Thoracic aorta (tissue), 2 donors: Measurements from ENCODE around the gene ROBO1. TPM values are rescaled to one million over a fixed set of nuclear protein-coding genes. Genes with fewer than 3 reads are reported as not detected.
"Not testable (repeated sequence)": the region's sequence is repeated elsewhere in the genome, so short reads cannot be mapped to it uniquely, and the experiment has no call there.

Experiments used
- ATAC-seq: fragments of 150-250 bp; one replicate; pipeline ENCODE4 v1.8.0; 2017; ENCODE audit warnings: low read depth; ENCODE audit not compliant: insufficient number of reproducible peaks, low FRiP score
- DNase-seq: peaks from one replicate; pipeline ENCODE4 v3.0.0-alpha.2; 2020; ENCODE audit warnings: low spot score
- H3K27ac ChIP-seq, 2 donors: fragments of 200-600 bp; sonication (generic); 1 replicate in 1 of 2; 2 replicates in 1 of 2; pipeline ENCODE4 v1.5.1; 2016; ENCODE audit warnings: mild to moderate bottlenecking in 2 of 2, moderate library complexity in 2 of 2
- H3K27me3 ChIP-seq: fragments of 200-600 bp; sonication (generic); replicated peaks from 2 replicates; pipeline ENCODE4 v1.6.0; 2016; ENCODE audit warnings: mild to moderate bottlenecking; ENCODE audit not compliant: insufficient read depth
- H3K36me3 ChIP-seq: fragments of 200-600 bp; sonication (generic); one replicate; pipeline ENCODE4 v1.5.1; 2016
- H3K4me1 ChIP-seq, 2 donors: fragments of 200-600 bp; sonication (generic); 1 replicate in 1 of 2; 2 replicates in 1 of 2; pipeline versions ENCODE4 v1.5.1 to v1.6.0; 2016; ENCODE audit warnings: low read depth in 2 of 2, mild to moderate bottlenecking in 1 of 2; ENCODE audit not compliant: control insufficient read depth in 1 of 2
- H3K4me3 ChIP-seq: fragments of 200-600 bp; sonication (generic); 2 replicates; pipeline ENCODE4 v1.5.1; 2016; ENCODE audit warnings: mild to moderate bottlenecking
- H3K9me3 ChIP-seq: fragments of 200-600 bp; sonication (generic); 2 replicates; pipeline ENCODE4 v1.5.1; 2016
- total RNA-seq, 2 donors: library from RNA; depleted of rRNA; stranded (reverse); fragments of >200 nt; gene quantifications; one replicate each; pipeline versions ENCODE4 v1.1.0 to v1.2.3, GENCODE V29; 2016
- TF ChIP-seq, protein P1 (sequence below): fragments of 200-600 bp; sonication (generic); IDR thresholded peaks from one replicate; pipeline ENCODE4 v1.5.1; 2019; ENCODE audit warnings: antibody characterized with exemption

ROBO1 gene
- total RNA-seq, 2 donors from 2014 or later: 13.3 to 24.4 TPM

- ATAC-seq (no peak), DNase-seq (no peak)
- no peaks in the 10 kb centered on the region for H3K9me3 ChIP-seq
- TF ChIP-seq, protein P1, sequence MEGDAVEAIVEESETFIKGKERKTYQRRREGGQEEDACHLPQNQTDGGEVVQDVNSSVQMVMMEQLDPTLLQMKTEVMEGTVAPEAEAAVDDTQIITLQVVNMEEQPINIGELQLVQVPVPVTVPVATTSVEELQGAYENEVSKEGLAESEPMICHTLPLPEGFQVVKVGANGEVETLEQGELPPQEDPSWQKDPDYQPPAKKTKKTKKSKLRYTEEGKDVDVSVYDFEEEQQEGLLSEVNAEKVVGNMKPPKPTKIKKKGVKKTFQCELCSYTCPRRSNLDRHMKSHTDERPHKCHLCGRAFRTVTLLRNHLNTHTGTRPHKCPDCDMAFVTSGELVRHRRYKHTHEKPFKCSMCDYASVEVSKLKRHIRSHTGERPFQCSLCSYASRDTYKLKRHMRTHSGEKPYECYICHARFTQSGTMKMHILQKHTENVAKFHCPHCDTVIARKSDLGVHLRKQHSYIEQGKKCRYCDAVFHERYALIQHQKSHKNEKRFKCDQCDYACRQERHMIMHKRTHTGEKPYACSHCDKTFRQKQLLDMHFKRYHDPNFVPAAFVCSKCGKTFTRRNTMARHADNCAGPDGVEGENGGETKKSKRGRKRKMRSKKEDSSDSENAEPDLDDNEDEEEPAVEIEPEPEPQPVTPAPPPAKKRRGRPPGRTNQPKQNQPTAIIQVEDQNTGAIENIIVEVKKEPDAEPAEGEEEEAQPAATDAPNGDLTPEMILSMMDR: no peak
- no peaks in the 10 kb centered on the region for H3K4me1 ChIP-seq
- no peak overlapping the region for H3K4me3 ChIP-seq
- no peaks in the 10 kb centered on the region for H3K27me3 ChIP-seq
- H3K27ac ChIP-seq: no peak overlapping the region
- no peaks in the 10 kb centered on the region for H3K36me3 ChIP-seq
Measured at GRCh38 chr3:79314962-79315361, 452.8 kb downstream of the ROBO1 start.

DNA sequence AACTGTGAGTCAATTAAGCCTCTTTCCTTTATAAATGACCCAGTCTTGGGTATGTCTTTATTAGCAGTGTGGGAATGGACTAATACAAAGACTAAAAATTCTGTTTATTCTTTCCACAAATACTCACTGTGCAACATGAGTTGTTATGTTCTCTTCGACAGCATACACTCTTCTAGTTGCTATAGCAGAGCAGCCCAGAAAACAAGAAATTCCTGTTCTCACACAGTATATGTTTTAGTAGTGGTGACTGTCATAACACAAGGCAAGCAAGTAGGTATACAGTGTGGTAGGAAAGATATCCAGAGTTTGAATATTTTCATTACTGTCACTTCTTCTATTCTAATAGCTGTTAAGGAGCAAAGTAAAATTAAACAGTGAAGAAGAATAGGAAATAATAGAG, 453.3 kb downstream of the ROBO1 start:
- ATAC-seq: no peak
- Histone ChIP-seq H3K9me3 (no peaks in the 10 kb centered on the region), H3K4me3 (no peak overlapping the region), H3K4me1 (no peaks in the 10 kb centered on the region), H3K27me3 (no peaks in the 10 kb centered on the region), H3K36me3 (no peaks in the 10 kb centered on the region), H3K27ac (no peak overlapping the region)
- TF ChIP-seq, protein P1: no peak
- no peak for DNase-seq

- Histone ChIP-seq H3K4me3 (no peak overlapping the region), H3K36me3 (no peaks in the 10 kb centered on the region), H3K9me3 (no peaks in the 10 kb centered on the region), H3K27me3 (no peaks in the 10 kb centered on the region), H3K27ac (no peak overlapping the region), H3K4me1 (no peaks in the 10 kb centered on the region)
- no peak for DNase-seq
- ATAC-seq: no peak
- TF ChIP-seq, protein P1: no peak
Measured at GRCh38 chr3:79310016-79310415, 457.8 kb downstream of the ROBO1 start.

DNA sequence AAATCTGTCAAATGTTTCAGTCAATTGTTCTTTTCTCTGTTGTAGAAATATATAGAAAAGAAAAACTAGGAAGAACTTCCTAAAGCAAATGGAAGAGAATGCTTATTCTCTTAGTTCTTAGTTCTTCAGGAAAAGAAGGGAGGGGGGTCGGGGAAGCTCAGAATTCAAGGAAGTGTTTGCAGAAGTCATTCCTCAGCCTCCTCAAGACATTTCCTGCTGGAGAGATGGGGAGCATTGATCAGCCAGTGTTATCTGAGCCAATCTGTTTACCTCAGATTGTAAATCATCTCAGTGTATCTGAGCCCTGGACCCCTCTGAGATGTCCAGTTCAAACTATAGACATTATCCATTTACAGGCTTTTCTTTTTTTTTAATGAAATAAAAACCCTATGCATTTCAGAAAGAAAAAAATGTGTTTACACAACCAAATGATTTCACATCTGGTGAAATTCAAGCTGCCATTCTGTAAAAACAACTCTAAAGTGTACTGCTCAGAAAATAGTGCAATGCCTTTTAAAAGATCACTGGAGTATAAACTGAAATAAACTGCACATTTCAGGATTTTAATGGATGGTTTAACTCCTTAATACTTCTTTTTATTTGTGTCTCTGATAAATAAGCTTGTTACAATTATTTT, 460.7 kb downstream of the ROBO1 start:
- no peak for DNase-seq
- Histone ChIP-seq H3K27me3 (no peaks in the 10 kb centered on the region), H3K27ac (no peak overlapping the region), H3K9me3 (no peaks in the 10 kb centered on the region), H3K4me1 (no peaks in the 10 kb centered on the region), H3K4me3 (no peak overlapping the region), H3K36me3 (no peaks in the 10 kb centered on the region)
- TF ChIP-seq, protein P1: no peak
- ATAC-seq: no peak

GRCh38 chr3:79299949-79300635, 467.7 kb downstream of the ROBO1 start:
- not testable (repeated sequence) for H3K4me3 ChIP-seq, H3K36me3 ChIP-seq, H3K4me1 ChIP-seq, H3K27me3 ChIP-seq, H3K9me3 ChIP-seq, H3K27ac ChIP-seq, ATAC-seq, DNase-seq
